ENCODE measurements around the gene LKAAEAR1. TPM values are rescaled to one million over a fixed set of nuclear protein-coding genes. Genes with fewer than 3 reads are reported as not detected.

The LKAAEAR1 gene
- total and polyA plus RNA-seq, 8 donors = 0.23 TPM; not detected in 7

GRCh38 chr20:64058536-64058935 lies 25.7 kb downstream of the LKAAEAR1 start:
- Histone ChIP-seq H3K4me3 (peak overlapping the region in 1 of 4 donors; percentile 27), H3K27me3 (peaks cover 0 to 44% (median 22%) of the 10 kb centered on the region in 3 donors), H3K27ac (peak overlapping the region; percentile 29 to 69 (median 48)), H3K9me3 (no peaks in the 10 kb centered on the region), H3K4me1 (peaks cover 19 to 33% (median 30%) of the 10 kb centered on the region in 4 donors), H3K36me3 (no peaks in the 10 kb centered on the region)
- peak; percentile 48 to 77 for DNase-seq
- TF ChIP-seq POLR2A (IDR thresholded peaks at IDR 0.05) = no peak
- TF ChIP-seq EP300 (IDR thresholded peaks at IDR 0.05) = no peak
- TF ChIP-seq POLR2AphosphoS5 (IDR thresholded peaks at IDR 0.05) = peak in 2 of 3 donors; percentile 34 to 43
- TF ChIP-seq CTCF (IDR thresholded peaks at IDR 0.05) = no peak
- 22 to 57% (median 45%) methylated on average over 12 of the region's 12 CpGs for WGBS, 5 donors
- intact Hi-C loops (cut with DNase I; ENCODE audit: low total_unique reads) = no loop called here

GRCh38 chr20:64057628-64058498 lies 26.3 kb downstream of the LKAAEAR1 start:
- WGBS, 5 donors = 19 to 31% (median 29%) methylated on average over 25 to 33 of the region's 33 CpGs
- intact Hi-C loops (cut with DNase I; ENCODE audit: low total_unique reads) = no loop called here

GRCh38 chr20:64056889-64057627 lies 27.1 kb downstream of the LKAAEAR1 start:
- intact Hi-C loops (cut with DNase I; ENCODE audit: low total_unique reads) = no loop called here

More at GRCh38 chr20:64057628-64058498, 26.3 kb downstream of the LKAAEAR1 start:
- DNase-seq = peak; percentile 81 to 92
- no peaks in the 10 kb centered on the region for H3K9me3 ChIP-seq
- H3K27me3 ChIP-seq = peaks cover 0 to 51% (median 26%) of the 10 kb centered on the region in 3 donors
- H3K4me1 ChIP-seq = peaks cover 17 to 31% (median 27%) of the 10 kb centered on the region in 4 donors
- TF ChIP-seq POLR2A (IDR thresholded peaks at IDR 0.05) = no peak
- TF ChIP-seq CTCF (IDR thresholded peaks at IDR 0.05) = peak in 5 of 7 experiments; percentile 57 to 88 (median 69)
- no peak for TF ChIP-seq EP300 (IDR thresholded peaks at IDR 0.05)
- peak overlapping the region in 2 of 4 donors; percentile 12 to 27 for H3K4me3 ChIP-seq
- no peaks in the 10 kb centered on the region for H3K36me3 ChIP-seq
- H3K27ac ChIP-seq = peak overlapping the region in 4 of 5 donors; percentile 48 to 79 (median 53)

More at GRCh38 chr20:64056889-64057627, 27.1 kb downstream of the LKAAEAR1 start:
- Histone ChIP-seq H3K9me3 (no peaks in the 10 kb centered on the region), H3K27ac (peak overlapping the region; percentile 12 to 79 (median 50)), H3K36me3 (no peaks in the 10 kb centered on the region), H3K27me3 (peaks cover 0 to 59% (median 31%) of the 10 kb centered on the region in 3 donors), H3K4me3 (peak overlapping the region in 2 of 4 donors; percentile 12 to 27), H3K4me1 (peaks cover 11 to 23% (median 19%) of the 10 kb centered on the region in 4 donors)
- TF ChIP-seq POLR2AphosphoS5 (IDR thresholded peaks at IDR 0.05) (peak in 1 of 3 donors; percentile 2), CTCF (IDR thresholded peaks at IDR 0.05) (no peak)
- no peak for DNase-seq
- WGBS, 5 donors = 57 to 68% (median 63%) methylated on average over 32 to 39 of the region's 39 CpGs
